Measurements from ENCODE around the gene HDAC10. TPM values are rescaled to one million over a fixed set of nuclear protein-coding genes. Genes with fewer than 3 reads are reported as not detected.
A peak's percentile ranks its signal among the peaks of the same experiment; 100 is the strongest.

HDAC10 gene
- total RNA-seq, 1 donor from 2014 or later = 5.4 TPM

DNA sequence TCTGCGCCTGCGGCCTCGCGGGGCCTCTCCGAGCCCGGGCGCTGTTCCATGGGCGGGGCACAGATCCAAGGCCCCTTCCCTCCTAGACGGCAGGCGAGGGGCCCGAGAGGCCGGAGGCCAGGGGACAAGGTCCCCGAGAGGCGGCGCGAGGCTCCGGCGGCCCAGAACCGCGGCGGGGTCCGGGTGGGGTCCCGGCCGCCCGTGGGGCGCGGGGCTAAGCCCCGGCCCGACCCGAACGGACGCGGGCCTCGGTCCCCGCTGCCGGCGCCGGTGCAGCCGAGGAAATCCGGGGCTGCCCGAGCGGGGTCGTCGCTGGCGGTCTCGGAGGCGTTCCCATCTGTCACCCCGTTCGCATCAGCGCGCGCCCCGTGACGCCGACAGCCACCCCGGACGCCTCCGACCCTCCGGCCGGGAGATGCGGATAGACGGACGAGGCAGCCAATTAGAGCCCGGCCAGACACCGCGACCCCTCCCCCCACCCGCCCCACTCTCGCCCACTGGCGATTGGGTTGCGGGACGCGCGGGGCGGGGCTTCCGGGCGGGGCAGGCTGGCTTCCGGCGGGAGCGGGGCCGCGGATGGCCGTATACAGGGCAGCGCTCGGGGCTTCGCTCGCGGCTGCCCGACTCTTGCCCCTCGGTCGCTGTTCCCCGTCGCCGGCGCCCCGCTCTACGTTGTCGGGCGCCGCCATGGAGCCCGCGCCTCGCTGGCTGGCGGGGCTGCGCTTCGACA is 50.4 kb downstream of the HDAC10 start, which contains the start of gene SELENOO:
TSS of gene SELENOO (plus strand) at position 551 of the 730 bp plus-strand sequence. CDS start at position 577, 26 bp downstream.
- Mint-ChIP-seq H3K27me3 (ENCODE audit: insufficient read depth, low read depth) (peaks cover 4% of the 10 kb centered on the region), H3K9me3 (peaks cover 4% of the 10 kb centered on the region), H3K4me1 (peaks cover 16% of the 10 kb centered on the region), H3K27ac (no peak within 1 kb of the TSS), H3K36me3 (peaks cover 27% of the 10 kb centered on the region), H3K4me3 (peak within 1 kb of the TSS; percentile 91)
- TF ChIP-seq, protein P1, sequence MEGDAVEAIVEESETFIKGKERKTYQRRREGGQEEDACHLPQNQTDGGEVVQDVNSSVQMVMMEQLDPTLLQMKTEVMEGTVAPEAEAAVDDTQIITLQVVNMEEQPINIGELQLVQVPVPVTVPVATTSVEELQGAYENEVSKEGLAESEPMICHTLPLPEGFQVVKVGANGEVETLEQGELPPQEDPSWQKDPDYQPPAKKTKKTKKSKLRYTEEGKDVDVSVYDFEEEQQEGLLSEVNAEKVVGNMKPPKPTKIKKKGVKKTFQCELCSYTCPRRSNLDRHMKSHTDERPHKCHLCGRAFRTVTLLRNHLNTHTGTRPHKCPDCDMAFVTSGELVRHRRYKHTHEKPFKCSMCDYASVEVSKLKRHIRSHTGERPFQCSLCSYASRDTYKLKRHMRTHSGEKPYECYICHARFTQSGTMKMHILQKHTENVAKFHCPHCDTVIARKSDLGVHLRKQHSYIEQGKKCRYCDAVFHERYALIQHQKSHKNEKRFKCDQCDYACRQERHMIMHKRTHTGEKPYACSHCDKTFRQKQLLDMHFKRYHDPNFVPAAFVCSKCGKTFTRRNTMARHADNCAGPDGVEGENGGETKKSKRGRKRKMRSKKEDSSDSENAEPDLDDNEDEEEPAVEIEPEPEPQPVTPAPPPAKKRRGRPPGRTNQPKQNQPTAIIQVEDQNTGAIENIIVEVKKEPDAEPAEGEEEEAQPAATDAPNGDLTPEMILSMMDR (IDR thresholded peaks at IDR 0.05) = no peak
- no peak for TF ChIP-seq EZH2 (IDR thresholded peaks at IDR 0.05)
- DNase-seq (ENCODE audit: low spot score) = peak; percentile 94
- Histone ChIP-seq H3K36me3 (peaks cover 12% of the 10 kb centered on the region), H3K27me3 (peaks cover 7% of the 10 kb centered on the region), H3K27ac (no peak within 1 kb of the TSS), H2AFZ (replicated peaks) (peak within 1 kb of the TSS; percentile 74), H3F3A (ENCODE audit: low read depth) (peaks cover 21% of the 10 kb centered on the region), H3K9ac (peak within 1 kb of the TSS; percentile 45), H4K20me1 (ENCODE audit: low read depth) (peaks cover 38% of the 10 kb centered on the region), H3K9me3 (ENCODE audit: low read depth) (no peaks in the 10 kb centered on the region), H3K4me2 (peak within 1 kb of the TSS; percentile 97), H3K79me2 (ENCODE audit: low read depth) (peaks cover 27% of the 10 kb centered on the region), H3K4me3 (peak within 1 kb of the TSS; percentile 84), H3K4me1 (peaks cover 10% of the 10 kb centered on the region)

DNA sequence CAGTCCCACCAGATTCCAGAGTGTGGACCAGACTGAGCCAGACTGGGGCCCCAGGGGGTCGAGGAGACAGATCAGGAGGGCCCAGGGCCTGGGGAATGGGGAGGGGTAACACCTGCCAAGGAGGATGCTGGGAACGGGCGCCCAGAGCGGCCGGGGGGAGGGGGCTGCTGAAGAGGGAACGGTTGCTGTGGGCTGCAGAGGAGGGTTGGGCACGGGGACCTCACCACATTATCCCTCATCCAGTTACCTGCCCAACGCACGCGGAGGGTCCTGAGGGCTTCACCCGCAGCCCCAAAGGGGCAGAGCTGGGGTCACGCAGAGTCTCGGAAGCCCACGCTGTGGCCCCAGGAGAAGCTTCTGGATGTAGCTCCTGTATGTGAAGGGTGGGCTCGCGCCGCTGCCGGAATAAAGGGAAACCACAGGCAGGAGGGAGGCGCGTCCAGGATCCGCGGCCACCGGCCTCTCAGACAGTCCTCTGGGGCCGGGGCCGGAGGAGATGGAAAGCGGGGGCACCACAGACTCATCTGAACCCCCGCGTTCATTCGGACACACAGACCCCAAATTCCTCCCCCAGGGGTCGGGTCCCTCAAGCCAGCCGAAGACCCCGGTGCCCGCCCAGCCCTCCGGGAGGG is 51.1 kb downstream of the HDAC10 start:
- H3K4me3 Mint-ChIP-seq = peak overlapping the region; percentile 82
- H3K36me3 Mint-ChIP-seq = peaks cover 22% of the 10 kb centered on the region
- H3K27ac Mint-ChIP-seq = no peak overlapping the region
- Histone ChIP-seq H4K20me1 (ENCODE audit: low read depth) (peaks cover 37% of the 10 kb centered on the region), H2AFZ (replicated peaks) (peak overlapping the region; percentile 74), H3K4me3 (peak overlapping the region; percentile 84), H3K4me2 (peak overlapping the region; percentile 97), H3K4me1 (peaks cover 10% of the 10 kb centered on the region), H3F3A (ENCODE audit: low read depth) (peaks cover 21% of the 10 kb centered on the region), H3K27ac (no peak overlapping the region), H3K9ac (peak overlapping the region; percentile 45), H3K9me3 (ENCODE audit: low read depth) (no peaks in the 10 kb centered on the region), H3K79me2 (ENCODE audit: low read depth) (peaks cover 27% of the 10 kb centered on the region), H3K36me3 (peaks cover 12% of the 10 kb centered on the region), H3K27me3 (peaks cover 7% of the 10 kb centered on the region)
- H3K9me3 Mint-ChIP-seq = peaks cover 4% of the 10 kb centered on the region
- peaks cover 4% of the 10 kb centered on the region for H3K27me3 Mint-ChIP-seq (ENCODE audit: insufficient read depth, low read depth)
- peaks cover 16% of the 10 kb centered on the region for H3K4me1 Mint-ChIP-seq
- no peak for TF ChIP-seq EZH2 (IDR thresholded peaks at IDR 0.05)
- DNase-seq (ENCODE audit: low spot score) = peak; percentile 61

DNA sequence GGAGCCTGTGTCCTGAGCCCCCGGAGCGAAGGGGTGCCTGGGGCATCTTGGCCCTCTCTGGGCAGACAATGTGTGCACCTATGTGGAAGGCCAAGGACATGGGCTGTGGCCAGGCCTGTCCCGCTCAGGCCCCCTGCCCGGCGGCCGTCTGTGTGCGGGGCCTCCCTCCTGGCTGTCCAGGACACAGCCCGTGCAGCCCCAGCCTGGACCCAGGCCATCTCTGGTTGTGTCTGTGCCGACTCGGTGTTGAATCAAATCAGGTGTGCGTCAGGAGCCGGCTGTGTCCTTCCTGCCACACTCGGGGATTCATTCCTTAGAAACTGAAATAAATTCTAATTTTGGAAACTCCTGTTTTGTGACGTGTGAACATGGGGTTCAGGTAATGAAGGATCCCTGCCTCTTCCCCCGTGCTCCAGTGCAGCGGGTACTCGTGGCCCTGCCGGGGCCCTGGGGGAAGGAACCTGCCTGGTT is 51.8 kb downstream of the HDAC10 start:
- TF ChIP-seq EZH2 (IDR thresholded peaks at IDR 0.05) (no peak), EZH2phosphoT487 (IDR thresholded peaks at IDR 0.05) (no peak)
- TF ChIP-seq, protein P1 (IDR thresholded peaks at IDR 0.05) = no peak
- H2AFZ ChIP-seq (replicated peaks) = no peak overlapping the region
- H3K27ac ChIP-seq = no peak overlapping the region
- Mint-ChIP-seq H3K27me3 (ENCODE audit: insufficient read depth, low read depth) (peaks cover 4% of the 10 kb centered on the region), H3K9me3 (peaks cover 4% of the 10 kb centered on the region), H3K36me3 (peaks cover 17% of the 10 kb centered on the region), H3K4me1 (peaks cover 16% of the 10 kb centered on the region), H3K4me3 (peak overlapping the region; percentile 82), H3K27ac (no peak overlapping the region)
- peaks cover 27% of the 10 kb centered on the region for H3K79me2 ChIP-seq (ENCODE audit: low read depth)
- H3K4me3 ChIP-seq = no peak overlapping the region
- H3K4me2 ChIP-seq = peak overlapping the region; percentile 97
- DNase-seq (ENCODE audit: low spot score) = no peak
- no peak overlapping the region for H3K9ac ChIP-seq
- H3F3A ChIP-seq (ENCODE audit: low read depth) = peaks cover 21% of the 10 kb centered on the region
- no peaks in the 10 kb centered on the region for H3K9me3 ChIP-seq (ENCODE audit: low read depth)
- H4K20me1 ChIP-seq (ENCODE audit: low read depth) = peaks cover 39% of the 10 kb centered on the region
- H3K27me3 ChIP-seq = peaks cover 7% of the 10 kb centered on the region
- H3K4me1 ChIP-seq = peaks cover 10% of the 10 kb centered on the region
- H3K36me3 ChIP-seq = peaks cover 12% of the 10 kb centered on the region

All from neural progenitor cell (in vitro differentiated cells).